ENCODE measurements around the gene ZNF777. TPM values are rescaled to one million over a fixed set of nuclear protein-coding genes. Genes with fewer than 3 reads are reported as not detected.

Gene ZNF777
- total and polyA plus RNA-seq, 2 of the 4 experiments (the other 2 are of a cell fraction), result 3.2 to 6.5 TPM

GRCh38 chr7:149455175-149455950 is 5.5 kb downstream of the ZNF777 start:
- peaks cover 41% of the 10 kb centered on the region for H3K36me3 ChIP-seq (ENCODE audit: control insufficient read depth, insufficient read depth, low read length)
- WGBS, 2 experiments (ENCODE audit: extremely low coverage in 2 of 2, insufficient read length in 1 of 2), result 91% methylated on average over 12 of the region's 24 CpGs; no CpG with 5 or more reads in 1 of the 2 experiments
- H3K79me1 ChIP-seq (ENCODE audit: low read depth in 1 of 2, low read length in 2 of 2), result peaks cover 33 to 46% of the 10 kb centered on the region in 2 experiments
- no peak overlapping the region for H2AK5ac ChIP-seq (ENCODE audit: low read depth, low read length)
- H2BK120ac ChIP-seq (ENCODE audit: low read depth, low read length), result no peak overlapping the region
- no peak overlapping the region for H3K9ac ChIP-seq (ENCODE audit: low read depth, low read length)
- ChIA-PET CTCF (no interaction called here), POLR2A (ENCODE audit: unreplicated experiment) (no interaction called here)
- intact Hi-C loops (cut with micrococcal nuclease) (no loop called here), dilution Hi-C loops (cut with HindIII; ENCODE audit: low sequenced_read_pairs, unreplicated experiment) (no loop called here), in situ Hi-C loops (cut with MboI; ENCODE audit: low sequenced_read_pairs) (no loop called here)
- H3K18ac ChIP-seq (ENCODE audit: low read depth, low read length), result no peak overlapping the region
- peaks cover 3% of the 10 kb centered on the region; the same call in 1 of the 2 replicates for H3K4me1 ChIP-seq (ENCODE audit: control insufficient read depth, insufficient read depth, low read length)
- no peak overlapping the region for H3K4me3 ChIP-seq (ENCODE audit: insufficient read depth, low read depth, low read length)
- BruUV-seq (replicated peaks), result no TSS peak
- H3K4me2 ChIP-seq (ENCODE audit: low read depth, low read length), result no peak overlapping the region
- no peak overlapping the region for H2AK9ac ChIP-seq (replicated peaks; ENCODE audit: low read depth, low read length, poor library complexity)
- DNase-seq, result no peak
- H2AFZ ChIP-seq (replicated peaks; ENCODE audit: low read length, poor library complexity), result no peak overlapping the region
- H3K23ac ChIP-seq (ENCODE audit: low read depth, low read length), result no peak overlapping the region
- H3K27me3 ChIP-seq (ENCODE audit: control insufficient read depth, insufficient read depth, low read length), result no peaks in the 10 kb centered on the region
- no peak overlapping the region for H2BK20ac ChIP-seq (ENCODE audit: low read depth, low read length)
- no peak overlapping the region for H4K91ac ChIP-seq (ENCODE audit: insufficient read depth, low read depth, low read length)
- H3K4ac ChIP-seq (ENCODE audit: low read depth, low read length), result no peak overlapping the region
- no peak overlapping the region for H3K27ac ChIP-seq (ENCODE audit: insufficient read depth, low read length)
- no peak overlapping the region for H2BK5ac ChIP-seq (ENCODE audit: low read depth, low read length, poor library complexity, severe bottlenecking)
- H3K56ac ChIP-seq (ENCODE audit: extremely low read depth, insufficient read depth, low read length), result no peak overlapping the region
- H3K9me1 ChIP-seq (ENCODE audit: insufficient read depth, low read length), result peaks cover 2% of the 10 kb centered on the region; the same call in 1 of the 2 replicates
- H4K8ac ChIP-seq (ENCODE audit: low read depth in 2 of 2, low read length in 2 of 2), result no peak overlapping the region
- no peak overlapping the region for H2BK15ac ChIP-seq (ENCODE audit: low read depth, low read length)
- ATAC-seq (ENCODE audit: low read depth), result no peak
- H4K5ac ChIP-seq (ENCODE audit: low read depth, low read length), result no peak overlapping the region
- H4K20me1 ChIP-seq (ENCODE audit: insufficient read depth, low read length), result peaks cover 16% of the 10 kb centered on the region
- no peaks in the 10 kb centered on the region for H3K9me3 ChIP-seq (ENCODE audit: control insufficient read depth, insufficient read depth, low read length)
- TF ChIP-seq, protein P1, sequence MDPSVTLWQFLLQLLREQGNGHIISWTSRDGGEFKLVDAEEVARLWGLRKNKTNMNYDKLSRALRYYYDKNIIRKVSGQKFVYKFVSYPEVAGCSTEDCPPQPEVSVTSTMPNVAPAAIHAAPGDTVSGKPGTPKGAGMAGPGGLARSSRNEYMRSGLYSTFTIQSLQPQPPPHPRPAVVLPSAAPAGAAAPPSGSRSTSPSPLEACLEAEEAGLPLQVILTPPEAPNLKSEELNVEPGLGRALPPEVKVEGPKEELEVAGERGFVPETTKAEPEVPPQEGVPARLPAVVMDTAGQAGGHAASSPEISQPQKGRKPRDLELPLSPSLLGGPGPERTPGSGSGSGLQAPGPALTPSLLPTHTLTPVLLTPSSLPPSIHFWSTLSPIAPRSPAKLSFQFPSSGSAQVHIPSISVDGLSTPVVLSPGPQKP (IDR thresholded peaks at IDR 0.05; ENCODE audit: borderline replicate concordance, low read depth, low read length), result no peak
- no peak for TF ChIP-seq SMC3 (IDR thresholded peaks at IDR 0.05; ENCODE audit: low read depth, low read length)
- TF ChIP-seq RCOR1 (IDR thresholded peaks at IDR 0.05; ENCODE audit: insufficient replicate concordance, low read length), result no peak
- no peak for TF ChIP-seq MAZ (IDR thresholded peaks at IDR 0.05; ENCODE audit: borderline replicate concordance, low read depth, low read length)
- H3K14ac ChIP-seq (replicated peaks; ENCODE audit: low read depth, low read length), result no peak overlapping the region

All from IMR-90 (cell line).